Adrenal gland (tissue), 12 donors: ENCODE data around the gene COX7C. TPM values are rescaled to one million over a fixed set of nuclear protein-coding genes. Genes with fewer than 3 reads are reported as not detected.
"Not testable (repeated sequence)": the region's sequence is repeated elsewhere in the genome, so short reads cannot be mapped to it uniquely, and the experiment has no call there.

Experiments
- DNase-seq, 7 donors: peaks; one replicate each; pipeline ENCODE4 v3.0.0-alpha.2; 2019 to 2020
- H3K27ac ChIP-seq, 5 donors: fragments of 200-600 bp; sonication (generic) in 4 of 5; 1 replicate in 3 of 5; 2 replicates in 2 of 5; pipeline versions ENCODE4 v1.5.1 to v1.8.0; 2016 to 2020; ENCODE audit warnings: mild to moderate bottlenecking in 1 of 5
- H3K27me3 ChIP-seq: fragments of 200-600 bp; 2 replicates; pipeline ENCODE4 v1.8.0; 2021
- H3K36me3 ChIP-seq, 2 donors: fragments of 200-600 bp; replicated peaks in 1 of 2; 1 replicate in 1 of 2; 2 replicates in 1 of 2; pipeline versions ENCODE4 v1.5.1 to v1.8.0; 2018 to 2022
- H3K4me1 ChIP-seq, 2 donors: fragments of 200-600 bp; replicated peaks in 1 of 2; 1 replicate in 1 of 2; 2 replicates in 1 of 2; pipeline versions ENCODE4 v1.5.1 to v1.8.0; 2018 to 2021
- H3K4me3 ChIP-seq, 4 donors: fragments of 200-600 bp; sonication (generic) in 3 of 4; one replicate each; pipeline ENCODE4 v1.5.1; 2016 to 2018
- H3K9me3 ChIP-seq, 3 donors: fragments of 200-600 bp; sonication (generic) in 1 of 3; replicated peaks in 1 of 3; 1 replicate in 2 of 3; 2 replicates in 1 of 3; pipeline versions ENCODE4 v1.5.1 to v1.8.0; 2016 to 2021
- POLR2A ChIP-seq, 2 donors: fragments of 450-650 bp; IDR thresholded peaks; one replicate each; pipeline ENCODE4 v1.6.1; 2017; ENCODE audit warnings: antibody characterized with exemption in 2 of 2, mild to moderate bottlenecking in 2 of 2, moderate library complexity in 1 of 2
- WGBS, 4 donors: extraction: QIAGEN DNeasy Blood & Tissue Kit in 2 of 4; methylation state at CpG; one replicate each; pipeline versions ENCODE4 v1.1.5 to v1.1.7; 2013 to 2017; 5-methylcytosine and 5-hydroxymethylcytosine counted together
- intact Hi-C, 2 donors: fragments of 100-400 bp; cut with DNase I; formaldehyde crosslinking; loops; one replicate each; pipeline versions ENCODE4 v1.14.1 to v1.15.0; 2022 to 2023
- polyA plus RNA-seq, 3 donors: library from polyadenylated mRNA; stranded (reverse); fragments of 200-250 nt in 2 of 3; fragments of 350-450 nt in 1 of 3; fragmentation: Illumina TruSeq in 1 of 3; extraction: RNeasy Lipid Tissue Mini Kit (QIAGEN cat#74804) in 1 of 3; gene quantifications; one replicate each; pipeline ENCODE4 v1.2.3, GENCODE V29; 2013 to 2014
- total RNA-seq, 9 donors: library from RNA; depleted of rRNA in 4 of 9; stranded (reverse); fragments of >200 nt in 4 of 9; fragments of 120-200 nt in 1 of 9; fragmentation: NEBNext Ultra II Directional in 1 of 9; extraction: Animal tissue kit (Norgen Biotek cat#: 25700) in 1 of 9; gene quantifications; one replicate each; pipeline versions ENCODE4 v1.1.0 to v1.2.4, GENCODE V29; 2013 to 2023
- TF ChIP-seq, protein P1 (sequence below), 6 experiments: fragments of 450-650 bp in 4 of 6; fragments of 200-600 bp in 2 of 6; sonication (generic) in 1 of 6; IDR thresholded peaks; 1 replicate in 5 of 6; 2 replicates in 1 of 6; pipeline versions ENCODE4 v1.5.1 to v1.8.0; 2016 to 2021; ENCODE audit warnings: antibody characterized with exemption in 6 of 6, mild to moderate bottlenecking in 2 of 6, moderate library complexity in 1 of 6
- donor health status: healthy with polysubstance abuse.
- donor health status: Bipolar disorder and iron deficiency.
- donor health status: DM: yes; HTN: yes; CAD: no.
- donor health status: DM: no; HTN: no; CAD: no.
- donor health status: DM: no; HTN: no; CAD: no.
- donor health status: DM: yes; HTN: yes; CAD: no.

The COX7C gene
- total and polyA plus RNA-seq, 12 donors = 197 to 934 (median 630) TPM

DNA sequence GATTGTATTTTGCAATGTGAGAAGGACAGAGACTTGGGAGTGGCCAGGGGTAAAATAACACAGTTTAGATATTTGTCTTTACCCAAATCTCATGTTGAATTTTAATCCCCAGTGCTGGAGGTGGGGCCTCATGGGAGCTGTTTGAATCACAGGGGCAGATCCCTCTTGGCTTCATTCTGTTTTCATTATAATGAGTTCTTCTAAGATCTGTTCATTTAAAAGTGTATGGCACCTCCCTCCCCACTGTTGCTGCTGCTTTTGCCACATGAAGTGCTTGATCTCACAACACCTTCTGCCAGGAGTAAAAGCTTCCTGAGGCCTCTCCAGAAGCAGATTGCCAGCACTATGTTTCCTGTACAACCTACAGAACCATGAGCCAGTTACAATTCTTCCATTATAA is 28.1 kb downstream of the COX7C start:
- Histone ChIP-seq H3K27me3 (no peaks in the 10 kb centered on the region), H3K4me3 (no peak overlapping the region), H3K27ac (no peak overlapping the region), H3K4me1 (no peaks in the 10 kb centered on the region), H3K9me3 (no peaks in the 10 kb centered on the region), H3K36me3 (no peaks in the 10 kb centered on the region)
- intact Hi-C loops = no loop called here
- DNase-seq = no peak
- no peak for TF ChIP-seq POLR2A (IDR thresholded peaks at IDR 0.05)
- TF ChIP-seq, protein P1, sequence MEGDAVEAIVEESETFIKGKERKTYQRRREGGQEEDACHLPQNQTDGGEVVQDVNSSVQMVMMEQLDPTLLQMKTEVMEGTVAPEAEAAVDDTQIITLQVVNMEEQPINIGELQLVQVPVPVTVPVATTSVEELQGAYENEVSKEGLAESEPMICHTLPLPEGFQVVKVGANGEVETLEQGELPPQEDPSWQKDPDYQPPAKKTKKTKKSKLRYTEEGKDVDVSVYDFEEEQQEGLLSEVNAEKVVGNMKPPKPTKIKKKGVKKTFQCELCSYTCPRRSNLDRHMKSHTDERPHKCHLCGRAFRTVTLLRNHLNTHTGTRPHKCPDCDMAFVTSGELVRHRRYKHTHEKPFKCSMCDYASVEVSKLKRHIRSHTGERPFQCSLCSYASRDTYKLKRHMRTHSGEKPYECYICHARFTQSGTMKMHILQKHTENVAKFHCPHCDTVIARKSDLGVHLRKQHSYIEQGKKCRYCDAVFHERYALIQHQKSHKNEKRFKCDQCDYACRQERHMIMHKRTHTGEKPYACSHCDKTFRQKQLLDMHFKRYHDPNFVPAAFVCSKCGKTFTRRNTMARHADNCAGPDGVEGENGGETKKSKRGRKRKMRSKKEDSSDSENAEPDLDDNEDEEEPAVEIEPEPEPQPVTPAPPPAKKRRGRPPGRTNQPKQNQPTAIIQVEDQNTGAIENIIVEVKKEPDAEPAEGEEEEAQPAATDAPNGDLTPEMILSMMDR (IDR thresholded peaks at IDR 0.05) = no peak

DNA sequence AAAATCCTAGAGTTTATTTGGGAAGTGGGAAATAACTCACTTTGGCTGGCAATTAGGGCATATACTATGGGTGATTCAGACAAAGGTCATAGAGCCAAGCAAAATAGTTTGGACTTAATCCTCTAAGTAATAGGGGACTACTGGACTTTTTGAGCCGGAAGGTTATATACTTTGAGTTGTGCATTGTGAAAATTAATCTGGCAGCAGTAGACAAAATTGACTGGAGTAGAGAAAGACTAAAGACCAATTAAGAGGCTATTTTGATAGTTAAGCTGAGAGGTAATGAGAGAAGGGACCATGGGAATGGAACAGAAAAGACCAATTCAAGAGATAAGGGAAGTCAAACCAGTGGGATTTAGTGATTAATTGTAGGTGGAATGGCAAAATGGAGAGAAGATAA is 28.9 kb downstream of the COX7C start:
- intact Hi-C loops = no loop called here
- Histone ChIP-seq H3K27ac (no peak overlapping the region), H3K36me3 (no peaks in the 10 kb centered on the region), H3K4me3 (no peak overlapping the region), H3K4me1 (no peaks in the 10 kb centered on the region), H3K27me3 (no peaks in the 10 kb centered on the region), H3K9me3 (no peaks in the 10 kb centered on the region)
- TF ChIP-seq, protein P1 (IDR thresholded peaks at IDR 0.05) = no peak
- no peak for TF ChIP-seq POLR2A (IDR thresholded peaks at IDR 0.05)
- WGBS, 4 donors = 83 to 88% (median 85%) methylated on average over 1 of the region's 1 CpG
- DNase-seq = no peak

DNA sequence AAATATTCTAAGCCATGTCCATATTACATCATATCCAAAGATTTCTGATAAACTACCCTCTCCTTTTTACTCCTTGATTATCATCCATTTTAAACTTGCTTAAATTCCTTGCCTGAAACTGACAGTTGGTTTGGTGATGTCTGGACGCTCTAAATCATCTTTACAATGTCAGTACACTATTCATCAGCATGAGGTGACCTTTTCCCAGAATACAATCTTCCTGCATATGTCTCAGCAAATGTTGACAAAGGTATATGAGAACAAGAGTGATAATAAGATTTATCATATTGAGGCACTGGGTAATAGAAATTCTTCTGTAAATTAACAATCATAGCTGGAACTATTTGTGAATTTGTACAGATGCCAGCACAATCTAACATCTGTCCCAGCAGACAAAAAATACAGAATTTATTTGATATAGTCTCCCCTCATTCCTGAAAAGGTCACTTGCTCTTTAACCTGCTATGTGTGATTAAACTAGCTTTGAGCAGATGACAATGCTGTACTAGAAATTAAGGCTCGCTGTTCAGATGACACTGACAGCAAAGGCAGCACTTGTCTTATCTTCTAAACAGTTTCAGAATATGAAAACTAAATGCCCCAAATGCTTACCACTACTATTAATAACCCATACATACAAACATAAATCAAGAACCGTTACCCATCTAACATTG is 32.2 kb downstream of the COX7C start:
- TF ChIP-seq, protein P1 (IDR thresholded peaks at IDR 0.05) = no peak
- TF ChIP-seq POLR2A (IDR thresholded peaks at IDR 0.05) = no peak
- Histone ChIP-seq H3K4me1 (no peaks in the 10 kb centered on the region), H3K9me3 (no peaks in the 10 kb centered on the region), H3K36me3 (no peaks in the 10 kb centered on the region), H3K4me3 (no peak overlapping the region), H3K27ac (no peak overlapping the region), H3K27me3 (no peaks in the 10 kb centered on the region)
- WGBS, 4 donors = 41 to 57% (median 52%) methylated on average over 3 of the region's 3 CpGs
- DNase-seq = no peak
- intact Hi-C loops = no loop called here

DNA sequence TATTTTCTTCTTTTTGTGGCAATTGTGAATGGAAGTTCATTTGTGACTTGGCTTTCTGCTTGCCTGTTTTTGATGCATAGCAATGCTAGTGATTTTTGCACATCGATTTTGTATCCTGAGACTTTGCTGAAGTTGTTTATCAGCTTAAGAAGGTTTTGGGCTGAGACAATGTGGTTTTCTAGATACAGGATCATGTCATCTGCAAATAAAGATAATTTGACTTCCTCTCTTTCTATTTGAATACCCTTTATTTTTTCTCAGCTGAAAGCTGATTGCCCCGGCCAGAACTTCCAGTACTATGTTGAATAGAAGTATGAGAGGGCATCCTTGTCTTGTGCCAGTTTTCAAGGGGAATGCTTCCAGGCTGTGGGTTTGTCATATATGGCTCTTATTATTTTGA is 43.0 kb downstream of the COX7C start:
- intact Hi-C loops, H3K36me3 ChIP-seq, H3K27me3 ChIP-seq, H3K4me3 ChIP-seq, DNase-seq, H3K4me1 ChIP-seq, H3K9me3 ChIP-seq, H3K27ac ChIP-seq: not testable (repeated sequence)
- 66 to 75% (median 70%) methylated on average over 2 of the region's 2 CpGs for WGBS, 4 donors

DNA sequence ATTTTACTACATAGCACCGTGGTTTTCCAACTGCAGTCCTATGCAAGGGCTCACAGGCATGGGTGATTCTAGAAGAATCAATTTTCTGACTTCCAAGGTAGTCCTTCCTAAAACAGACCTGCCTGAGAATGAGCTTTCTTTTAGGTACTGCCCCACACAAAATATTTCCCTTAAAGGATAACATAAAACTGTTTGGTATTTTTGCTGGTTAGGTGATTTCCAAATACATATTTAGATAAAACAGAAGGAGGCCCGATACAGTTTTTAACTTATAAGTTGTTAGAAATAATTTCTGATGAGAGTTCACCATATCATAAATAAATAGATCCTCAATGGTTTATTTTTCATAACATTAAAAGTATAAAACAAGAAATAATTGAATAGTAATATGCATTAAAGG is 46.4 kb downstream of the COX7C start:
- H3K9me3 ChIP-seq = peaks cover 0 to 6% (median 0%) of the 10 kb centered on the region in 3 donors
- H3K4me1 ChIP-seq = no peaks in the 10 kb centered on the region
- no peaks in the 10 kb centered on the region for H3K27me3 ChIP-seq
- 80 to 87% (median 84%) methylated on average over 2 of the region's 2 CpGs for WGBS, 4 donors
- no peak for DNase-seq
- TF ChIP-seq, protein P1 (IDR thresholded peaks at IDR 0.05) = no peak
- no peak overlapping the region for H3K4me3 ChIP-seq
- H3K27ac ChIP-seq = no peak overlapping the region
- intact Hi-C loops = no loop called here
- no peaks in the 10 kb centered on the region for H3K36me3 ChIP-seq
